Lower leg skin (tissue), 4 donors: ENCODE measurements around the gene ZC3H13. TPM values are rescaled to one million over a fixed set of nuclear protein-coding genes. Genes with fewer than 3 reads are reported as not detected.

Experiments used
- DNase-seq, 2 donors: peaks; one replicate each; pipeline ENCODE4 v3.0.0-alpha.2; 2019; ENCODE audit warnings: low spot score in 2 of 2
- H3K4me3 ChIP-seq: fragments of 200-600 bp; sonication (generic); 2 replicates; pipeline ENCODE4 v1.5.1; 2017; ENCODE audit warnings: mild to moderate bottlenecking, low read depth; ENCODE audit not compliant: poor library complexity, severe bottlenecking
- POLR2A ChIP-seq, 2 donors: fragments of 450-650 bp; IDR thresholded peaks; one replicate each; pipeline ENCODE4 v1.6.1; 2016 to 2017; ENCODE audit warnings: antibody characterized with exemption in 2 of 2, mild to moderate bottlenecking in 1 of 2, moderate library complexity in 1 of 2
- whole genome bisulfite sequencing, 2 donors: methylation state at CpG; one replicate each; pipeline ENCODE4 v1.1.5; 2018; 5-methylcytosine and 5-hydroxymethylcytosine counted together
- intact Hi-C: fragments of 100-400 bp; cut with DNase I; formaldehyde crosslinking; loops from one replicate; pipeline ENCODE4 v1.15.0; 2023; ENCODE audit warnings: low total_unique reads
- total RNA-seq, 4 donors: library from RNA; depleted of rRNA; stranded (reverse); fragments of >200 nt; gene quantifications; one replicate each; pipeline ENCODE4 v1.1.0, GENCODE V29; 2016
- TF ChIP-seq, protein P1 (sequence below), 3 donors: fragments of 450-650 bp; IDR thresholded peaks; one replicate each; pipeline ENCODE4 v1.5.1; 2016; ENCODE audit warnings: antibody characterized with exemption in 3 of 3, mild to moderate bottlenecking in 3 of 3, moderate library complexity in 2 of 3

Gene ZC3H13
- total RNA-seq, 4 donors from 2014 or later = 21.1 to 42.5 (median 25.3) TPM

GRCh38 chr13:45967589-45967988, 85.0 kb downstream of the ZC3H13 start:
- intact Hi-C loops = no loop called here
- WGBS, 2 donors = 96 to 97% methylated on average over 16 of the region's 16 CpGs
- no peak for DNase-seq
- TF ChIP-seq POLR2A (IDR thresholded peaks at IDR 0.05) = no peak
- TF ChIP-seq, protein P1, sequence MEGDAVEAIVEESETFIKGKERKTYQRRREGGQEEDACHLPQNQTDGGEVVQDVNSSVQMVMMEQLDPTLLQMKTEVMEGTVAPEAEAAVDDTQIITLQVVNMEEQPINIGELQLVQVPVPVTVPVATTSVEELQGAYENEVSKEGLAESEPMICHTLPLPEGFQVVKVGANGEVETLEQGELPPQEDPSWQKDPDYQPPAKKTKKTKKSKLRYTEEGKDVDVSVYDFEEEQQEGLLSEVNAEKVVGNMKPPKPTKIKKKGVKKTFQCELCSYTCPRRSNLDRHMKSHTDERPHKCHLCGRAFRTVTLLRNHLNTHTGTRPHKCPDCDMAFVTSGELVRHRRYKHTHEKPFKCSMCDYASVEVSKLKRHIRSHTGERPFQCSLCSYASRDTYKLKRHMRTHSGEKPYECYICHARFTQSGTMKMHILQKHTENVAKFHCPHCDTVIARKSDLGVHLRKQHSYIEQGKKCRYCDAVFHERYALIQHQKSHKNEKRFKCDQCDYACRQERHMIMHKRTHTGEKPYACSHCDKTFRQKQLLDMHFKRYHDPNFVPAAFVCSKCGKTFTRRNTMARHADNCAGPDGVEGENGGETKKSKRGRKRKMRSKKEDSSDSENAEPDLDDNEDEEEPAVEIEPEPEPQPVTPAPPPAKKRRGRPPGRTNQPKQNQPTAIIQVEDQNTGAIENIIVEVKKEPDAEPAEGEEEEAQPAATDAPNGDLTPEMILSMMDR (IDR thresholded peaks at IDR 0.05) = no peak
- no peak overlapping the region for H3K4me3 ChIP-seq

- no peak for TF ChIP-seq POLR2A (IDR thresholded peaks at IDR 0.05)
- TF ChIP-seq, protein P1 (IDR thresholded peaks at IDR 0.05) = no peak
- no peak overlapping the region for H3K4me3 ChIP-seq
- intact Hi-C loops = no loop called here
- DNase-seq = no peak
- 83 to 93% methylated on average over 3 of the region's 3 CpGs for WGBS, 2 donors
Observed at GRCh38 chr13:45966715-45967114, 85.8 kb downstream of the ZC3H13 start.

GRCh38 chr13:45961468-45961867, 91.1 kb downstream of the ZC3H13 start:
- 84 to 88% methylated on average over 1 of the region's 1 CpG for WGBS, 2 donors
- intact Hi-C loops = no loop called here
- no peak for DNase-seq
- H3K4me3 ChIP-seq = no peak overlapping the region
- TF ChIP-seq, protein P1 (IDR thresholded peaks at IDR 0.05) = no peak
- TF ChIP-seq POLR2A (IDR thresholded peaks at IDR 0.05) = no peak

DNA sequence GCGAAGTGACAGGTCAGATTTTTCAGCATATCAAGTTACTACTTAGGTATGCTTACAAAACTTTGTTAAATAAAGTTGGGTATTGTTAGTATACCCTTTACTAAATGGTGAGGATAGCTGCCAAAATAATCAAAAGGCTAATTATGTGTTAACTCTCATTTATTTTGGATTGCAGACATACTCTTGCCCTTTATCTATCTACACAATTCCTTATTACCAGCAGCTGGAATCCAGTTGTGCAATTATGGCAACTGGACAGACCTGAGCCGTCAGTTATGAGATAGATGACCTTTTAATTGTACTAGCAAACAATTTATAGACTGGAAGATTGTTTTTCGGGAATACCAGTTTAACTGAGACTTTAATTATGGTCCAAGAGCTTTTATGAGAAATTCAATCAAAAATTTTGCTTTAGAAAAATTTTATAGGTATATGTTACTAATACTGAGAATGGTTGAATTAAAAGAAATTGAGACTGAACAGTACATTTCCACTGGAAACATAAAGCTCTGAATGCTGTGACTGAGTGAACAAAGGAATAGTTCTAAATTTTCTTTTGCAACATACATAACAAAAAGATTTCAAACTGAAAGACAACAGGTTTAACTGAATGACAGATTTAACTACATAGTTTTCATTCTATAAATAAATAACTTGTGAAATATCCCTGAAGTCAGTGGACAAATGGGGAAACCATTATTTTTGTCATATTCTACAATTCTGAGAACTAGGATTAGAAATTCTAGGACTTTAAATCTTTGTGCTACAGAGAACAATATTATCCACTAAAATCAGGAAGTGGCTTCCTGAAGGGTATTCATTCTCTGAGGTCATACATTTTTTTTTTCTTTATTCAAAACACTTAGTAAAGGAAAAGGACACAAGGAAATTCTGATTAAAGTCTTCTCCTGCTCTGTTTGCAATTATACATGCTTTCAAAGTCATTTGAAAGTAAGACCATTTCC, 97.4 kb downstream of the ZC3H13 start:
- WGBS, 2 donors = 82 to 90% methylated on average over 3 of the region's 3 CpGs
- DNase-seq = no peak
- TF ChIP-seq, protein P1 (IDR thresholded peaks at IDR 0.05) = no peak
- no peak for TF ChIP-seq POLR2A (IDR thresholded peaks at IDR 0.05)
- no peak overlapping the region for H3K4me3 ChIP-seq
- intact Hi-C loops = no loop called here

GRCh38 chr13:45953082-45953481, 99.5 kb downstream of the ZC3H13 start:
- TF ChIP-seq, protein P1 (IDR thresholded peaks at IDR 0.05) = no peak
- TF ChIP-seq POLR2A (IDR thresholded peaks at IDR 0.05) = no peak
- DNase-seq = no peak
- H3K4me3 ChIP-seq = no peak overlapping the region
- intact Hi-C loops = no loop called here
- WGBS, 2 donors = 96 to 97% methylated on average over 3 of the region's 3 CpGs
